GM19395 (cell line): ENCODE data around the gene TRAPPC2L.
A peak's percentile ranks its signal among the peaks of the same experiment; 100 is the strongest.

ENCODE experiments used
- ATAC-seq: cut with Tn5 transposase; IDR thresholded peaks from one replicate; pipeline ENCODE4 v1.9.1; 2021; ENCODE audit warnings: mild to moderate bottlenecking, moderate library complexity; ENCODE audit not compliant: unreplicated experiment

Gene TRAPPC2L

DNA sequence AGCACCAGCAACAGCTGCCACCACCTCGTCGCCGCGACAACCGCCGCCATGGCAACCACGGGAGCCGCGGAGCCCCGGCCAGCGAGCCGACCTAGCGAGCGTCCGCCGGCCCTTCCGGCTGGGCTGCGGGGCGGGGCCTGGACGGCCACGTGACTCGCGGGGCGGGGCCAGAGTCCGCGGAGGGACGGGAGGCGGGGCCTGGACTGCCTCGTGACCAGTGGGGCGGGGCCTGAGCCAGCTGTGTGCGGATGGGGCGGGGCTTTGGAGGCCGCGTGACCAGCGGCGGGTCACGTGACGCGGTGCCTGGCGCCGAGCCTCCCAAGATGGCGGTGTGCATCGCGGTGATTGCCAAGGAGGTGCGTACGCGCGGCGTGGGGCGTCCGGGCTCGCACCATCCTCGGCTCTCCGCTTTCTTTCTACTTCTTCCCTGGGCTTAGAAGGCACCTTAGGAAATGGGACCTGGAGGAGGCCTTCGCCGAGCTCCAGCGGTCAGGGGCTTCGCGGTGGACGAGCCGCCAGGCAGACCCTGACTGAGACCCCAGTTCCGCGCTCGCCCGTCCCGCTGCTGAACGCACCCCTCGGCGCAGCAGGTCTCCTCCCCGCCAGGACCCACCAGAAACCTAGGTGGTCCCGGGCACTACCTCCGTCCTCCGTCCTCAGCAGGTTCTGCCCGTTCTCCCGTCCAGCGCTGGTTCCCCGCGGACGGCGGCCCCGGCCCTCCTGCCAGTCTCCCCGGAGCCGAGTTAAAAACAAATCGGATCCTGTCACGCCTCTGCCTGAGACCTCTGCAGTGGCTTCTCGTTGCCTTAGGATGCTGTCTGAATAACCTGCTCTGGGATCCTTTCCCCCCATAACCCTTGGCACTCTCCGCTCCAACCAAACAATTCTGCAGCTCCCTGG is at the start of gene TRAPPC2L, which contains the start of gene GALNS:
Gene TRAPPC2L, plus strand, starts transcription at position 300 of the 900 bp plus-strand sequence. Its CDS starts 24 bp downstream, at position 324.
Gene GALNS, minus strand, starts transcription at position 120 of the 900 bp plus-strand sequence. Its CDS starts 70 bp downstream, at position 50.
- peak; percentile 80 for ATAC-seq

- ATAC-seq, result no peak
Observed at GRCh38 chr16:88807142-88807625, 49.7 kb upstream of the TRAPPC2L start.

DNA sequence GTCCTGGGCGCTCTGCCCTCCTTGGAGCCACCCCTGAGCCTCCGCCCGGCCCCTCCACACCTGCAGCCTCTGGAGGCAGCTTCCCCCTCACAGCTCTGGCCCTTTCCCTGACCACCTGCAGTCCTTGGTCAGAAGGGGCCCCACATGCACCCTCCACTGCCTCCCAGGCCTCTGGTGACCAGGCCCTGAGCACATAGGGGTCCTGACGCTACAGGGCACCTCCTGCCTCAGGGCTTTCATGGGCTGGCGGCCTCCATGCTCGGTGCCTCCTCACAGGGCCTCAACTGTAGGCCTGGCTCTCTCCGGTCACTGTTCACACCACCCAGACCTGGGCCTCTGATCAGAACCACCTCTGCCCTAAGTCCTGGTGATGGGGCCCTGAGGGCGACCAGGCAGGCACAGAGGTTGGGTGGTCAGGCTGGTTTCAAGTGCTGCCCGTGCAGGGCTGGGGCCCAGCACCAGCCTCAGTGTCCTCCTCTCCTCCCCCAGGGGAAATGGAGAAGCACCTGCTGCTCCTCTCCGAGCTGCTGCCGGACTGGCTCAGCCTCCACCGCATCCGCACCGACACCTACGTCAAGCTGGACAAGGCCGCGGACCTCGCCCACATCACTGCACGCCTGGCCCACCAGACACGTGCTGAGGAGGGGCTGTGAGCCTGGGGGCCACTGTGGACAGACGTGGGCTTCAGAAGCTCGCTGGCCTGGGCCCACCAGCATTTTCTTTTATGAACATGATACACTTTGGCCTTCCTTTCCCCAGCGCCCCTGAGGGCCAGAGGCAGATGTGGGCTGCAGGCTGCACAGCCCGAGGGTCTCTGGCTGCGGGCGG is 49.1 kb upstream of the TRAPPC2L start:
- no peak for ATAC-seq

- no peak for ATAC-seq
Observed at GRCh38 chr16:88809068-88809675, 47.8 kb upstream of the TRAPPC2L start.

GRCh38 chr16:88809676-88810165 is 47.2 kb upstream of the TRAPPC2L start:
- ATAC-seq, result no peak

- no peak for ATAC-seq
Observed at GRCh38 chr16:88810166-88810911, 46.6 kb upstream of the TRAPPC2L start.

- peak; percentile 59 for ATAC-seq
Observed at GRCh38 chr16:88810912-88811768, 45.8 kb upstream of the TRAPPC2L start.

DNA sequence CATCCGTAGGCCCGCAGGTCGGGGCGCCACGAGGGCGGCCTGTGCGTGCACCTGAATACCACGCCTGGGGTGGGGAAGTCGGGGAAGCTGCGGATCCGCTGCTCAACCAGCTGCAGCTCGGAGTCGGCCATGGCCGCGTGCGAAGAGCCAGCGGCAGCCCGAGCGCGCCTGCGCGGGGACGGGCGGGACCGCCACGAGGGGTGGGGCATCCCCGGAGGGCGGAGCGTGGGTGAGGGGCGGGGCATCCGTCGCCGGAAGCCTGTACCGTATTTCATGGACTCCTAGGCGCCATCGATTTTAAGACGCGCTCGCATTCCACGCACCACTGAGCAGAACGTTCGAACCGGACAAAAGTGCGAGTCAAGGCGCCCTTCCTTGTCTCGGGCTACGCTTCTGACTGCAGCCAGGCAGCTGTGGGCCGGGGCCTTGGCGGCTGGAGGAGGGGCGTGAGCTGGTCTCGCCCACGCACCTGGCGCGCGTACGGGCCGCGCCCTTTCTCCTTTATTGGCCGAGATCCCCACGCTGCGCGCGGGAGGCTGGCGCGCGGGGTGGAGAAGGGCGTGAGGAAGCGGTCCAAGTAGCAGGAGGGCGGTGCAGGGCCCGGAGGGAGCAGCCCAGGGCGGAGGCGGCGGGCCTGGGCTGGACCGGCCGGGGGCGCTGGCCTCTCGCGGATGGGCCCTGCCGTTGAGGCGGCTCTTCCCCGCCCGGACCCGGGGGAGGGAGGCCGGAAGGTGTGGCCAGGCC is 45.0 kb upstream of the TRAPPC2L start, which contains the start of gene APRT:
Gene APRT, minus strand, starts transcription at position 160 of the 744 bp plus-strand sequence. Its CDS starts 29 bp downstream, at position 131.
- ATAC-seq, result peak; percentile 69

DNA sequence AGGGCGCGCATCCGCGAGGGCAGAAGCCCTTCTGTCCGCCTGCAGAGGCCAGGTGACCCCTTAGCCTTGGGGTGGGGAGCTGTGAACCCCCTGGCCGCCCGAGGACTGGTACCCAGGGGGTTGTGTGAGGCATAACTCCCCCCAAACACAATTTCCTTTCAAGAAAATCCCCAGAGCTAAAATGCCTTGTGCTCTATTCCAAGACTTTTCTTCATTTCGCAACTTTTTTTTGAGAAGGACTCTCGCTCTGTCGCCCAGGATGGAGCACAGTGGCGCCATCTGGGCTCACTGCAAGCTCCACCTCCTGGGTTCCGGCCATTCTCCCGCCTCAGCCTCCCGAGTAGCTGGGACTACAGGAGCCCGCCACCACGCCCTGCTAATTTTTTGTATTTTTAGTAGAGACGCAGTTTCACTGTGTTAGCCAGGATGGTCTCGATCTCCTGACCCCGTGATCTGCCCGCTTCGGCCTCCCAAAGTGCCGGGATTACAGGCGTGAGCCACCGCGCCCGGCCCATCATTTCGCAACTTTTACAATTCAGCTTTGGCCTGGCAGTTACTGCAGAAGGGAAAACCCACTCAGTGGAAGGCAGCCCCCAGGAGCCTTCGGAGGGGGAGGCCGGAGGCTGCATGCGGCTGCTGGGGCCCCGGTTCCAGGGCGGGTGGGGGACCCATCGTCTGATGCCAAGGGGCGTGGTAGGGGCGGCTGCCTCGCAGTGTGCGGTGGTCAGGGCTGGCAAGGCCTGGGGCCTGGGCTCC is 44.2 kb upstream of the TRAPPC2L start:
- no peak for ATAC-seq

DNA sequence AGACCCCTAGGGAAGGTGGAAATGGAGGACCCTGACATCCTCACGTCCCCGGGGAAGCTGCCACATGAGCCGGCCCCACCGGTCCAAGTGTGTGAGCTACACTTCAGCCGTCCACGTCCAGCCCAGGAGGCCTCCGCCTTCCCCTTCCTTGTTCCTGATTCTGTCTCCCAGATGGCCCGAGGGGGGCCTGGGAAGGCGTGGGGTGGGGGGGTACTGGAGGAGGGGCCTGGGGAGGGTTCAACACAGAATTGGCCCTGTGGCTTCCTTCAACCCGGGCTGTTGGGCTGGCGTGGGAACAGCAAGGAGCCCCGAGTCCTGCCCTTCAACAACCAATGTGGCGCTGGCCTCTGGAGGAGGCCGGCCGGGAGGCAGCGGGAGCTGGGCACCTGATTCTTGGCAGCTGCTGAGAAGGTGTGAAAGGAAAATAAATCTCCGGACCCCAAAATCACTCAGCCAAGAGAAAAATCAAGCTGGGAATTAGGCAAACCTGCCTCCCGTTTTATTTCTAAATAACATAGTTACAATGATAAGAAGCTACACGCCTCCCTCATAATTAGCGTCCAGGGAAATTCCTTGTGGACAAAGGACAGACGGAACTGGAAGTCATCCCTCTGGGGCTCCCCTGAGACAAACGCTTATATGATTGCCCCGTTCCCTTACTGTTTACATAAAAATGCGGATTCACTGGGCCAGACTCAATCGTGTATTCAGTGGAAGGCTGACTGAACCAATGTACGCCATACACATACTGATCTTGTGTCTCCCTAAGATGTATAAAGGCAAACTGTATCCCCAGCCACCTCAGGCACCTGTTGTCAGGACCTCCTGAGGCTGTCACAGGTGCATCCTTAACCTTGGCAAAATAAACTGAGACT is 43.4 kb upstream of the TRAPPC2L start:
- no peak for ATAC-seq

GRCh38 chr16:88814144-88814502 is 42.8 kb upstream of the TRAPPC2L start:
- ATAC-seq, result no peak

DNA sequence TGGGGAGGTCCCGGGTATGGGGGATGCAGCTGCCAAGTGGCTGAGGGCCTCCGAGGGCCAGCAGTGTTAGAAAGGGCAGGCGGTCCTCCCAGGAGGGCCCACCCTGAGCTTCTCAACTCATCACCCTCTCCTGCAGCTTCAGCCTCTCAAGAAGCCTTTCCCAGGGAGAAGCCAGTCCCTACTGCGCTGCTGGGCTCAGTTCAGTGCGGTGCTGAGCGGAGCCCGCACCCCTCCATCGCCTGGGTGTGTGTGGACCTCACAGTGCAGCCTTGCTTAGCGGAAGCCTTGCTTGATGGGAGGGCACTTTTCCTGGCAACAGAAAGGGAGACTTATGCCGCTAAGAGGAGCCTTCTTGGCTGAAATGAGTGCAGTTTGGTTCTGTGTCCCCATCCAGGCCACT is 41.7 kb upstream of the TRAPPC2L start:
- ATAC-seq, result no peak

GRCh38 chr16:88815901-88816589 is 40.9 kb upstream of the TRAPPC2L start:
- ATAC-seq, result no peak

- ATAC-seq, result no peak
Observed at GRCh38 chr16:88816736-88817535, 40.0 kb upstream of the TRAPPC2L start.
